ENCODE results near the gene PODN.

DNA sequence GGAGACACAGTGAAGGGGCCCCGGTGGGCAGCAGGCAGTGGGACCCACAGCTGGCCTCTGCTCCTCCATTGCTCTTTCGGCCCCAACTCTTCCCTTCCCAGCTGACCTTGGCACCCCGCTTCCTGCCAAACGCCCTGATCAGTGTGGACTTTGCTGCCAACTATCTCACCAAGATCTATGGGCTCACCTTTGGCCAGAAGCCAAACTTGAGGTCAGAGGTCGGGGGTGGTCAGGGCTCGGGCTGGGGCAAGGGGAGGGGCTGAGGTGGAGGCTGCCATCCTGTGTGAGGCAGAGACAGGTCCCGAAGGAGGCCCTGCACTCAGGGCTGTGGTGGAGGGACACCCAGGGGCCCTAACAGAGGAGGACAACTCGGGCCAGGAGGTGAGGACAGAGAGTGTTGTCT is 13.7 kb downstream of the PODN start:
- TF ChIP-seq, protein P1, sequence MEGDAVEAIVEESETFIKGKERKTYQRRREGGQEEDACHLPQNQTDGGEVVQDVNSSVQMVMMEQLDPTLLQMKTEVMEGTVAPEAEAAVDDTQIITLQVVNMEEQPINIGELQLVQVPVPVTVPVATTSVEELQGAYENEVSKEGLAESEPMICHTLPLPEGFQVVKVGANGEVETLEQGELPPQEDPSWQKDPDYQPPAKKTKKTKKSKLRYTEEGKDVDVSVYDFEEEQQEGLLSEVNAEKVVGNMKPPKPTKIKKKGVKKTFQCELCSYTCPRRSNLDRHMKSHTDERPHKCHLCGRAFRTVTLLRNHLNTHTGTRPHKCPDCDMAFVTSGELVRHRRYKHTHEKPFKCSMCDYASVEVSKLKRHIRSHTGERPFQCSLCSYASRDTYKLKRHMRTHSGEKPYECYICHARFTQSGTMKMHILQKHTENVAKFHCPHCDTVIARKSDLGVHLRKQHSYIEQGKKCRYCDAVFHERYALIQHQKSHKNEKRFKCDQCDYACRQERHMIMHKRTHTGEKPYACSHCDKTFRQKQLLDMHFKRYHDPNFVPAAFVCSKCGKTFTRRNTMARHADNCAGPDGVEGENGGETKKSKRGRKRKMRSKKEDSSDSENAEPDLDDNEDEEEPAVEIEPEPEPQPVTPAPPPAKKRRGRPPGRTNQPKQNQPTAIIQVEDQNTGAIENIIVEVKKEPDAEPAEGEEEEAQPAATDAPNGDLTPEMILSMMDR (IDR thresholded peaks at IDR 0.05; ENCODE audit: low read length) = no peak
- TF ChIP-seq EZH2 (optimal IDR thresholded peaks at IDR 0.05; ENCODE audit: low read depth, low read length) = no peak
- TF ChIP-seq EZH2phosphoT487 (IDR thresholded peaks at IDR 0.05; ENCODE audit: low read length) = no peak
